ENCODE results near the gene TMEM121. TPM values are rescaled to one million over a fixed set of nuclear protein-coding genes. Genes with fewer than 3 reads are reported as not detected.
"Not testable (repeated sequence)": the region's sequence is repeated elsewhere in the genome, so short reads cannot be mapped to it uniquely, and the experiment has no call there.

The TMEM121 gene
- total RNA-seq, 1 donor from 2014 or later = 4.2 TPM

DNA sequence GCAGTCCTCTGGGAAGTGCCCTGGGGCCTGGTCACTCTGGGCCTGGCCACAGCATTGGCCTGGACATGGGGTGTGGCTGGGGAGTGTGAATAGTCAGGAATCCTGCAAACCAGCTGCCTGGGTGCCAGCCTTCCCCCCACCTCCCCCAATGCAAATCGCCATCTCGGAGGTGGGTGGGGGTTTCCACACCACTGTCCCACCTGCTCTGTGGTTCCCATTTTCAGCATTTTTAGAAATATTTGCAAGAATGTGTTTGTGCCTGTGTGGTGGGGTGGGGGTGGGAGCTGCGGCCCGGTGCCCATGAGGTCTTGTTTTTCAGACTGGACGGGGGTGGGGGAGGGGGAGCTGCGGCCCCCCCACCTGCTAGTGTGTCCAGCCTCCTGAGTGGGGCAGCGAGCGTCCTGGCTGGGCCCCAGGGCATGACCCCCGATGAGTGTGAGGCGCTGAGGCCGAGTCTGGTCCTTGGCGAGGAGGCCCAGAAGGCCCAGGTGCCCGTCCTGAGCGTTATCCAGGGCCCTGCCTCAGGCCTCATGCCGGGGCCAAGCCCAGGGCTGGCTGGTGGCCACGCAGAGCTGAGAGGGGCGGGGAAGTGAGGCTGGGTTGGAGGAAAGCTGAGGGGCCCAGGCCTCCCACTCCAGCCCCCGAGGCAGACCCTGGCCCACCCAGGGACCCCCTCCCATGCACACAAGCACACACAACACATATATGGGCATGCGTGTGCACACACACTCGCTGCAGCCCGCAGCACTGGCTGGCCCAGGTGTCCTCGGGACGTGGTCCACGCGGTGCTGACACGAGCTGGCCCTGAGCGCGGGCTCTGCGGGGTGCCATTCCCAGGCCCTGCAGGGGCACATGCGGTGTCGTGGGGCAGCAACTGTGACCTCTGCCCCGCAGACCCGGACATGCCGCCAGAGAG is 40.1 kb downstream of the TMEM121 start:
- intact Hi-C loops (cut with micrococcal nuclease) = not testable (repeated sequence)

DNA sequence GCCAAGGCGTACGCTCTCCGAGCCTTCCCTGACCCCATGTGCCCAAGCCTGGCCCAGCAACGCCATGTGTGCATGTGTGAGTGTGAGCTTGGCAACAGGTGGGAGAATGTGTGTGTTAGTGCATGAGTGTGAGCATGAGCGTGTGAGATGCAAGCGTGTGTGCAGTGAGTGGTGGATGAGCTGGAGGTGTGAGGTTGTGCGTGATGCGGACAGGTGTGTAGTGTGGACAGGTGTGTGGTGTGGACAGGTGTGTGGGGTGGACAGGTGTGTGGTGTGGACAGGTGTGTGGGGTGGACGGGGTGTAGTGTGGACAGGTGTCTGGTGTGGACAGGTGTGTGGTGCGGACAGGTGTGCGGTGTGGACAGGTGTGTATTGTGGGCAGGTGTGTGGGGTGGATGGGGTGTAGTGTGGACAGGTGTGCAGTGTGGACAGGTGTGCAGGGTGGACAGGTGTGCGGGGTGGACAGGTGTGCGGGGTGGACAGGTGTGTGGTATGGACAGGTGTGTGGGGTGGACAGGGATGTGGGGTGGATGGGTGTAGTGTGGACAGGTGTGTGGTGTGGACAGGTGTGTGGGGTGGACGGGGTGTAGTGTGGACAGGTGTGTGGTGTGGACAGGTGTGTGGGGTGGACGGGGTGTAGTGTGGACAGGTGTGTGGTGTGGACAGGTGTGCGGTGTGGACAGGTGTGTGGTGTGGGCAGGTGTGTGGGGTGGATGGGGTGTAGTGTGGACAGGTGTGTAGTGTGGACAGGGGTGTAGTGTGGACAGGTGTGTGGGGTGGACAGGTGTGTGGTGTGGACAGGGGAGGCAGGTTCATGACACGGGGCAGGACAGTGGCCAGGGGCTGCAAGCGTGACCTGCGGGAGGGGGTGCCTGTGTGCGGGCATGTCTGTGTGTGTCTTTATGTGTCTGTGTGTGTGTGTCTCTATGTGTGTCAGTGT is 41.1 kb downstream of the TMEM121 start:
- intact Hi-C loops (cut with micrococcal nuclease) = not testable (repeated sequence)

DNA sequence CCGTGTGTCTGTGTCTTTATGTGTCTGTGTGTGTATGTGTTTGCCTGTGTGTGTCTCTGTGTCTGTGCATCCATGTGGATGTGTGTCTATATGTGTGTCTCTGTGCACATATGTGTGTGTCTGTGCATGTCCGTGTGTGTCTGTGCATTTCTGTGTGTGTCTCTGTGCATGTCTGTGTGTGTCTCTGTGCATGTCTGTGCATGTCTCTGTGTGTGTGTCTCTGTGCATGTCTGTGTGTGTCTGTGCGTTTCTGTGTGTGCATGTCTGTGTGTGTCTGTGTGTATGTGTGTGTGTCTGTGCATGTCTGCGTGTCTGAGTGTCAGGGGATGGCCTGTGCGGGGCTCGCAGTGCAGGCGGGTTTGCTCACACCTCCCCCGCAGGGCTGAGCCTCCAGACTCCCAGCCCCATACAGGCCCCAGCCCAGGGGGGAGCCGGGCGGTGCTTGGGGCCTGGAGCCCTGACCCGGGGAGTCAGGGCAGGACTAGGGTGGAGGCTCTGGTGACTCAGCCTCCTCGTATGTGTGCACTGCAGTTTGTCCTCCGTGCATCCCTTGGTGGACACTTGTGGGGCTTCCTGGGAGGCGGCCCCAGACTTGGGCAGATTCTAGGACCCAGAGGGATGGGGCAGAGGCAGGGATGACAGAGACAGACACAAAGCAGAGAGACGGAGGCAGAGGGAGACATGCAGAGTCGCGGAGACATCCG is 41.9 kb downstream of the TMEM121 start:
- intact Hi-C loops (cut with micrococcal nuclease) = not testable (repeated sequence)

DNA sequence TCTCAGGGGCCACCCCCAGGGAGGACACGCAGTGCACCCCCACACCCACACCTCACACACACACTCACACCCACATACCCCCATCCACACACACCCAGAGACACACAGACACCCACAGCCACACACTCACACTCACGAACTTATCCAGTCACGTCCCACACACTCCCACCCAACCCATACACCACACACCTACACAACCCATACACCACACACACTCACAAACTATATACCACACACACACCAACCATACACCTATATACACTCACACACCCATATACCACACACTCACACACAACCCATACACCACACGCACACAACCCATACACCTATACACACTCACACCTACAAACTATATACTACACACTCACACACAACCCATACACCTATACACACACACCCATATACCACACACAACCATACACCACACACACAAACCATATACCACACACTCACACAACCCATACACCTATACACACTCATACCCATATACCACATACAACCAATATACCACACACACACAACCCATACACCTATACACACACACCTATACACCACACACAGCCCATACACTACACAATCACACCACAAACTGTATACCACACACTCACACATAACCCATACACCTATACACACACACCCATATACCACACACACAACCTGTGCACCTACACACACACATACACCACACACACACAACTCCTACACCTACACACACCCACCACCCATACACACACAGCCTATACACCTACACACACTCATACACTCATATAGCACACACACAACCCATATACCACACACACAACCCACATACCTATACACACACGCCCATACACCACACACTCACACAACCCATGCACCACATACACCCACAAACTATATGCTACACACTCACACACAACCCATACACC is 42.7 kb downstream of the TMEM121 start:
- intact Hi-C loops (cut with micrococcal nuclease) = no loop called here

DNA sequence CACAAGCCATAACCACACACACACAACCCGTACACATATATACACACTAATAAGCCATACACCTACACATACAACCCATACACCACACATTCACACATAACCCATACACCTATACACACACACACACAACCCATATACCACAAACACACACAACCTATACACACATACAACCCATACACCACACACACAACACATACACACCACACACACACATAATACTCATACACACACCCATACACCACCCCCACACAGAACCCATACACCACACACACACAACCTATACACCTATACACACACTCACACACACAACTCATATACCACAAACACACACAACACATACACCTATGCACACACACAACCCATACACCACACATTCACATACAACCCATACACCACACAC is 44.1 kb downstream of the TMEM121 start:
- intact Hi-C loops (cut with micrococcal nuclease) = no loop called here

DNA sequence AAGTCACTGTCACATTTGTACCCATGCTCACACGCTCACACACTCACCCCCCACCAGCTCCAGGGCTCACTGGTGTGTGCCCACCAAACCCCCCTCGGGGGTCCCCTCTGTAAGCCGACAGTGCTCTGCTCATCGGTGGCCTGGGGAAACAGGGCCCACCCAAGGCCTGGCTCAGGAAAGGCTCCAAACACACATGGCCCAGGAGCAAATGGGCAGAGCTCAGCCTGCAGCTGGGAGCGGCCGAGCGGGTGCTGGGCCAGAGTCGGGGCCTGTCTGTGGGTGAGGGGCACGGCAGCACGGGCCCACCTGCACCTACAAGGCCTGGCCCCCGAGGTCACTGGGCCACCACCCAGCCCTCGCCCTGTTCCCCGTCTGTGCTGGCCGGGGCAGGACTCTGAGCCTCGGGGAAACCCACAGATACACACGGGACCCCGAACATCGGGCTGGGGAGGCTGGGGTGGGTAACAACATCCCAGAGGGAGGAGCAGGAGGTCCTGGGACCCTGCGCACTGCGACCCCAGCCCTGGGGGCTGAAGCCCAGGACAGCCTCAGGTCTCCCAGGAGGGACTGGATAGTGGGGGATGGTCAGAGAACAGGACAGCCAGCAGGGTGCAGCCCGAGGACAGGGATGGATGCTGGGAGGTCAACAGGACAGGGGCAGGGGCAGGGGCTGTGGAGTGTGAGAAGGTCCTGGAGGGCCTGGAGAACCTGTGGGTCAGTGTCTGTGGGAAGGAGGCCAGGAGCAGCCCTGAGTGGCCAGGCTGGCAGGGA is 45.0 kb downstream of the TMEM121 start:
- intact Hi-C loops (cut with micrococcal nuclease) = not testable (repeated sequence)

DNA sequence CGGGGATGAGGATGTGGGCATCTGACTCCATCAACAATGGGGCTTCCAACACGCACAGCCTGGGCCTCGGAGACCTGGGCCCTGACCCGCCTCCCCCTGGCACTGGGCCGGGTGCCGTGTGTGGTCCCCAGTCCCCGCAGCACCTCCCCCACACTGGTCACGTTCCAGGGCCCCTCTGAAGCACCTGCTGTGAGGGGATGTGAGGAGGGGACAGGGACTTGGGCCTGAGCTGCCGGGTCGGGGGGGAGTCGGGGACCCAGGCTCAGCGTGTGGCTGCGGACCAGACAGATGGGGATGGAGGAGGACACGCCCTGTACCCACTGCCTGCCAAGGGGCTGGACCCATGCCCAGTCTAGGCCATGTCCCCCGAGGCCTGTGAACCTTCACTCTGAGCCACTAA is 45.7 kb downstream of the TMEM121 start:
- intact Hi-C loops (cut with micrococcal nuclease) = not testable (repeated sequence)

DNA sequence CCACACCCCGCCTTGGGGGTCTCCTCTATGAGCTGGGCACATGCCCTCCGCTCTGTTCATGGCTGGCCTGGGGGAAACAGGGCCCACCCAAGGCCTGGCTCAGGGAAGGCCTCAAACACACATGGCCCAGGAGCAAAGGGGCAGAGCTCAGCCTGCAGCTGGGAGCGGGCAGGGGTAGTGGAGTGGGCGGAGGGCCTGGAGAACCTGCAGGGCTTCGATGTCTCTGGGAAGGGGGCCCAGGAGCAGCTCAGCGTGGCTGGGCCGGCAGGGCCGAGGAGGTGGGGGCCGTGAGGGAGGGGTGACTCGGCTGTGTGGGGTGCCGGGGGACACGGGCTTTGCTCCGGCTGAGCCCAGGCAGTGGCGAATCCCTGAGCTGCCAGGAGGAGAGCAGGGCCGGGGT is 47.5 kb downstream of the TMEM121 start:
- intact Hi-C loops (cut with micrococcal nuclease) = not testable (repeated sequence)

DNA sequence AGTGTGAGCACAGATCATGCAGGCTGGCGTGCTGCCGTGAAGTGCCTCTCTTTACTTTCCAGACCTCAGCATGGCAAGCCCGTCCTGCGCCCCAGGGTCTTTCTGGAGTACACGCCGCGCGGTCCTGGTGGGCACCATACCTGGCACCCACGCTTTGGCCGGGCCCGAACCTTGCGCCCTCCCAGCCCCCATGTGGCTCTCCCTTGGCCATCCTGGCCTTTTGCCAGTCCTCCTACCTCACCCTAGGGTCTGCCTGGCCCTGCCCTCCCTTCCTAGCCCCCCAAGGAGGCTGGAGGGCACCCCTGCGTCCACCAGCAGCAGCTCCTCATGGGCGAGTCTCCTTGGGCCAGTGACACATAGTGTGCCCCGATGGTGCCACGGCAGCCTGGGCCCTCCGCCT is 48.0 kb downstream of the TMEM121 start:
- intact Hi-C loops (cut with micrococcal nuclease) = not testable (repeated sequence)

DNA sequence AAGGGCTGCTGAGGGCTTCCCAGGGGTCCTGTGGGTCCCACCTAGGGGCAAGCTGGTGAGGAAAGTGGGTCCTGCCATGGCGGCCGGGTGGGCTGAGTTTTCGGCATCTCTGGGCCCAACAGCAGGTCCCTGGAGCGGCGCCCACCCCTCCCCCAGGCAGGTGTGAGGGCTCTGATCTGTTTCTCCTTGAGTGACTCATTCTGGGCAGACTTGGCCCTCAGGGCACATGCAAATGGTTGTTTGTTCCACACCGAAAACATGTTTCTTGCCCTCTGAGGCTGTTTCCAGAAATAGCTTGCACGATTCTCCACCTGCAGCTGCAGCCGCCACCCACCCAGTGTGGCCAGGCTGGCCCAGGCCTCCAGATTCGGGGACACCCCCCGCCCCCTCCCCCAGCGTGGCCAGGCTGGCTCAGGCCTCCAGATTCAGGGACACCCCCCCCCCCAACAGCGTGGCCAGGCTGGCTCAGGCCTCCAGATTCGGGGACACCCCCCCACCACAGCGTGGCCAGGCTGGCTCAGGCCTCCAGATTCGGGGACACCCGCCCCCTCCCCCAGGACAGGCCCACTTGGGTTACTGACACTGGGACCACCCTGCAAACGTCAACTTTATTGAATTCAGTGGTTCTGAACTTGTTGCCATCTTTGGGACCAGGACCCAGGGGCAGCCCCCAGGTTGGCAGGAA is 48.8 kb downstream of the TMEM121 start:
- intact Hi-C loops (cut with micrococcal nuclease) = not testable (repeated sequence)

DNA sequence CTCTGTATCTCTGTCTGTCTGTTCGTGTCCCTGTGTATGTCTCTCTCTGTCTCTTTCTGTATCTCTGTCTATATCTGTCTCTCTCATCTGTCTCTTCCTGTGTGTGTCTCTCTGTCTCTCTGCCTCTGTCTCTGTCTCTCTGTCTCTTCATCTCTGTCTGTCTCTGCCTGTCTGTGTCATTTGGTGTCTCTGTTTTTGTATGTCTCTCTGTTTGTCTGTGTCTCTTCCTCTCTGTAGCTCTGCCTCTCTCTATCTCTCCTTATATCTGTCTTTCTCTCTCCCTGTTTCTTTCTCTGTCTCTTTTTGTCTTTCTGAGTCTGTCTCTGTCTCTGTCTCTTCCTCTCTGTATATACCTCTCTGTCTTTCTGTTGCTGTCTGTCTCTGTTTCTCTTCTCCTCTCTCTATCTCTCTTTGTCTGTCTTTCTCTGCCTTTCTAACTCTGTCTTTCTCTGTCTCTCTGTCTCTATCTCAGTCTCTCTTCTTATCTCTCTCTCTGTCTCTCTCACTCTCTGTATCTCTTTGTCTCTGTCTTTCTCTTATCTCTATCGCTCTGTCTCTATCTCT is 50.2 kb downstream of the TMEM121 start:
- intact Hi-C loops (cut with micrococcal nuclease) = no loop called here

DNA sequence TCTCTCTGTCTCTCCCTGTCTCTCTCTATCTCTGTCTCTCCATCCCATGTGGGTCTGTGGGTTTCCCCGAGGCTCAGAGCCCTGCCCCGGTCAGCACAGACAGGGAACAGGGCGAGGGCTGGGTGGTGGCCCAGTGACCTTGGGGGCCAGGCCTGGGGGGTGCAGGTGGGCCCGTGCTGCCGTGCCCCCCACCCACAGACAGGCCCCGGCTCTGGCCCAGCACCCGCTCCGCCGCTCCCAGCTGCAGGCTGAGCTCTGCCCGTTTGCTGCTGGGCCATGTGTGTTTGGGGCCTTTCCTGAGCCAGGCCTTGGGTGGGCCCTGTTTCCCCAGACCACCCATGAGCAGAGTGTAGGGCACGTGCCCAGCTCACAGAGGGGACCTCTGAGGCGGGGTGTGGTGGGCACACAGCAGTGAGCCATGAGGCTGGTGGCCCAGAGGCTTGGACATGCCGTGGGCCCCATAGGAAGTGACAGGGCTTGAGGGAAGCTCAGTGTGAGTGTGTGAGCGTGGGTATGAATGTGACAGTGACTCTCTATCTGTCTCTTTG is 51.0 kb downstream of the TMEM121 start:
- intact Hi-C loops (cut with micrococcal nuclease) = no loop called here

DNA sequence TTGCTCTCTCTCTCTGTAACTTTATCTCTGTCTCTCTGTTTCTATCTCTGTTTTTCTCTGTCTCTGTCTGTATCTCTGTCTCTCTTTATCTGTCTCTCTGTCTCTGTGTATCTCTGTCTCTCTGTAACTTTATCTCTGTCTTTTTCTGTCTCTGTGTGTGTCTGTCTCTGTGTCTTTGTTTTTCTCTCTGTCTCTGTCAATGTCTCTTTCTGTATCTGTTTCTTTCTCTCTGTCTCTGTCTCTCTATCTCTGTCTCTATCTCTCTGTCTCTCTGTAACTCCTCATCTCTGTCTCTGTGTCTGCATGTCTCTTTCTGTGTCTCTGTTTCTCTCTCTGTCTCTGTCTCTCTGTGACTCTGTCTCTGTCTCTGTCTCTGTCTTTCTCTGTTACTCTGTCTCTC is 51.7 kb downstream of the TMEM121 start:
- intact Hi-C loops (cut with micrococcal nuclease) = no loop called here

DNA sequence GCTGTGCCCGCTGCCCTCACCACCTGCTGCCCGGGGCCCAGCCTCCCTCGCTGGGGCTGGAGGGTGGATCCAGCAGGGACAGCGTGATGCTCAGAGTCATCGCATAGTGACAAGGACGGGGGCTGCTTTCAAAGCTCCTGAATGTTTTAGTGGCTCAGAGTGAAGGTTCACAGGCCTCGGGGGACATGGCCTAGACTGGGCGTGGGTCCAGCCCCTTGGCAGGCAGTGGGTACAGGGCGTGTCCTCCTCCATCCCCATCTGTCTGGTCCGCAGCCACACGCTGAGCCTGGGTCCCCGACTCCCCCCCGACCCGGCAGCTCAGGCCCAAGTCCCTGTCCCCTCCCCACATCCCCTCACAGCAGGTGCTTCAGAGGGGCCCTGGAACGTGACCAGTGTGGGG is 52.8 kb downstream of the TMEM121 start:
- intact Hi-C loops (cut with micrococcal nuclease) = not testable (repeated sequence)

Data from T-helper 1 cell treated with Interleukin-12 subunit alpha and Interleukin-12 subunit beta and Interleukin-4 antibody, amounts not matched to agents 30 ng/mL and 1 ng/mL, for 36 hours (primary cell).